ENCODE measurements around the gene CDKAL1.

Gene CDKAL1

GRCh38 chr6:20737912-20738311 lies 203.7 kb downstream of the CDKAL1 start:
- DNase-seq (ENCODE audit: low read depth) = no peak
- no peak overlapping the region for H3K4me3 ChIP-seq (ENCODE audit: low read depth, low read length)
- TF ChIP-seq, protein P1, sequence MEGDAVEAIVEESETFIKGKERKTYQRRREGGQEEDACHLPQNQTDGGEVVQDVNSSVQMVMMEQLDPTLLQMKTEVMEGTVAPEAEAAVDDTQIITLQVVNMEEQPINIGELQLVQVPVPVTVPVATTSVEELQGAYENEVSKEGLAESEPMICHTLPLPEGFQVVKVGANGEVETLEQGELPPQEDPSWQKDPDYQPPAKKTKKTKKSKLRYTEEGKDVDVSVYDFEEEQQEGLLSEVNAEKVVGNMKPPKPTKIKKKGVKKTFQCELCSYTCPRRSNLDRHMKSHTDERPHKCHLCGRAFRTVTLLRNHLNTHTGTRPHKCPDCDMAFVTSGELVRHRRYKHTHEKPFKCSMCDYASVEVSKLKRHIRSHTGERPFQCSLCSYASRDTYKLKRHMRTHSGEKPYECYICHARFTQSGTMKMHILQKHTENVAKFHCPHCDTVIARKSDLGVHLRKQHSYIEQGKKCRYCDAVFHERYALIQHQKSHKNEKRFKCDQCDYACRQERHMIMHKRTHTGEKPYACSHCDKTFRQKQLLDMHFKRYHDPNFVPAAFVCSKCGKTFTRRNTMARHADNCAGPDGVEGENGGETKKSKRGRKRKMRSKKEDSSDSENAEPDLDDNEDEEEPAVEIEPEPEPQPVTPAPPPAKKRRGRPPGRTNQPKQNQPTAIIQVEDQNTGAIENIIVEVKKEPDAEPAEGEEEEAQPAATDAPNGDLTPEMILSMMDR (conservative IDR thresholded peaks at IDR 0.05; ENCODE audit: low read depth, low read length) = no peak

DNA sequence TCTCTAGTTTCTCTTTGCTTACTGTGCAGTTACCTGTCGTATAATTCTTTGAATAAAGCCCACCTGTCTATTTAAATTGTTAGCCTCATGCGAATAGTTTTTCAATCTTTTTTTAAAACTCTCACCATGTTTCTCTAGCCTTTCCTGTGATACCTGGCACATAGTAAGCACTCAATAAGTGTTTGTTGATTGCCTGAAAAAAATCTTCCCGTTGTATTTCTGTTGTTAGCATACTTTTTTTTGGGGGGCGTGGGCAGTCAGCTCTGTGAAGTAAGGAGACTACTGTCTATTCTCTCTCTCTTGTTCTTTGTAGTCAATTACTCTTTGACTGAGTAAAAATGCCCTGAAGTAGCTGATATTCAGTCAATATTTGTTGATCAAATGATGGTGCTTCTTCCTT lies 205.8 kb downstream of the CDKAL1 start:
- DNase-seq (ENCODE audit: low read depth) = no peak
- no peak overlapping the region for H3K4me3 ChIP-seq (ENCODE audit: low read depth, low read length)
- TF ChIP-seq, protein P1 (conservative IDR thresholded peaks at IDR 0.05; ENCODE audit: low read depth, low read length) = no peak

GRCh38 chr6:20740727-20741126 lies 206.5 kb downstream of the CDKAL1 start:
- no peak for DNase-seq (ENCODE audit: low read depth)
- TF ChIP-seq, protein P1 (conservative IDR thresholded peaks at IDR 0.05; ENCODE audit: low read depth, low read length) = no peak
- no peak overlapping the region for H3K4me3 ChIP-seq (ENCODE audit: low read depth, low read length)

DNA sequence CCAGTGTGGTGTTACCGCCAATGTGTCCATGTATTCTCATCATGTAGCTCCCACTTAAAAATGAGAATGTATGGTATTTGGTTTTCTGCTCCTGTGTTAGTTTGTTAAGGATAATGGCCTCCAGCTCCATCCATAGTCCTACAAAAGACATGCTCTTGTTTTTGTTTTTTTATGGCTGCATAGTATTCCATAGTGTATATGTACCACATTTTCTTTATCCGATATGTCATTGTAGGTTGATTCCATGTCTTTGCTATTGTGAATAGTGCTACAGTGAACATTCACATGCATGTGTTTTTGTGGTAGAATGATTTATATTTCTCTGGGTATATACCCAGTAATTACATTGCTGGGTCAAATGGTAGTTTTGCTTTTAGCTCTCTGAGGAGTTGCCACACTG lies 207.2 kb downstream of the CDKAL1 start:
- TF ChIP-seq, protein P1 (conservative IDR thresholded peaks at IDR 0.05; ENCODE audit: low read depth, low read length) = no peak
- no peak for DNase-seq (ENCODE audit: low read depth)
- no peak overlapping the region for H3K4me3 ChIP-seq (ENCODE audit: low read depth, low read length)

DNA sequence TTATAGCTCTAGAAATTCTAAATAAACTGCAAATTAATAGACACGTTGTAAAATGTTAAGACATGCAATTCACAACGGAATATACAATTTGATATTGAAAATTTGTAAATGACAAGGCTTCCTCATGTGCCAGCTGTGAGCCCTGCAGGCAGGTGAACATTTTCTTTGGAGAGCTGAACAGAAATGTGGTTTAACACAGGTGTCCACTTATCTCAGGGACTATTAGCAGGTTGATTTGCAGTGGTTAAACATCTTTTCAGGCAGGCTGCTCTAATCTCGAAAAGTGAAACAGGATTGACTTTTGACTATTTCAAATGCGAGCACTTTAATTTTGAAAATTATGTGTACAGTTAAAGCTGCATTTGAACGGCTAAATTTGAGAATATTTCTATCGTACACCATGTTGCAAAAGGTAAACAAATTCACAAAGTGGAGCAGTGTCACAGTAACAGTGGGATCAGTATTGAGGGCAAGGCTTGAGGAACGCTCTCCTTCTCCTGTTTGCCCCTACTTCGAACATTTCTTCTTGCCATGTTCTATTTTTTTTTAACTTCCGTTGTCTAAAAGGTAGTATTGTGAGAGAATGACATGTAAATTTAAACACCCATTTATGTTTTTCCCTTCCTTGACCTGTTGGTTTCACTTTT lies 210.8 kb downstream of the CDKAL1 start:
- TF ChIP-seq, protein P1 (conservative IDR thresholded peaks at IDR 0.05; ENCODE audit: low read depth, low read length) = no peak
- H3K4me3 ChIP-seq (ENCODE audit: low read depth, low read length) = no peak overlapping the region
- no peak for DNase-seq (ENCODE audit: low read depth)

DNA sequence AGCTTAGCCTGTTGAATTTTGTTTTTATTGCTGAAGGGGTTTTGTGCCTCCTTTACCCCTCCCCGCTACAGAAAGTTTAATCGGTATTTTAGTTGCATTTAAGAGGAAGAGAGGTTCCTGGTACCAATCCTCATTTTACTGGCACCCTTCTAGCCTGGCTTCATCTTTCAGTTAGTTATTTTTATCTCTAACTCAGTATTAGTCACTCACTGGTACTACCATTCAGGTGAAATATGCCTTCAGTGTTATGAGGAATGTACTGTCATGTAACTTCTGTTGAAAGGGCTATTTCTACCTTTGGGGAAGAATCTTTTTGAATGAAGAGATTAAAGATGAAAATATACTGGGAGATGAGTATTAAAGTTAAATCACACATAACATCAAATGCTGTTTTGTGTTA lies 211.8 kb downstream of the CDKAL1 start:
- H3K4me3 ChIP-seq (ENCODE audit: low read depth, low read length) = no peak overlapping the region
- TF ChIP-seq, protein P1 (conservative IDR thresholded peaks at IDR 0.05; ENCODE audit: low read depth, low read length) = no peak
- DNase-seq (ENCODE audit: low read depth) = peak; percentile 11

All from choroid plexus epithelial cell (primary cell).